ENCODE measurements around the gene TBCA.

DNA sequence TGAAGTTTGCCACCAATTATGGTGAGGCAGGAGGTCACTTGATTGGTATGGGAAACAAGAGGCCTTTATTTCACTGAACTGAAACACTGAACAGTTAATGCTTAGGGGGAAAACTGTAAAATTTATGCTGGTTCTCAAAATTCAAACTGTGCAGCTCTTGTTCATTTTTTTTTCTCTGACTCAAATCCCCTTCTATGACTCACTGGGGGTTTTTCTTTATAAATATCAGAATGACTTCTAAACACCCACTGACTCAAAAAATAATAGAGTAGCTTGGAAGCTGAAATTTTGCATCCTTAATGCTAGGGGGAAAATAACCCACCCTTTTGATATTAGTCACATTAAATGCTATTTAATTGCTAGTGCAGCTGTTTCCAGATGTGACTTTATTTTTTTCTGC lies 113.5 kb downstream of the TBCA start:
- TF ChIP-seq, protein P1, sequence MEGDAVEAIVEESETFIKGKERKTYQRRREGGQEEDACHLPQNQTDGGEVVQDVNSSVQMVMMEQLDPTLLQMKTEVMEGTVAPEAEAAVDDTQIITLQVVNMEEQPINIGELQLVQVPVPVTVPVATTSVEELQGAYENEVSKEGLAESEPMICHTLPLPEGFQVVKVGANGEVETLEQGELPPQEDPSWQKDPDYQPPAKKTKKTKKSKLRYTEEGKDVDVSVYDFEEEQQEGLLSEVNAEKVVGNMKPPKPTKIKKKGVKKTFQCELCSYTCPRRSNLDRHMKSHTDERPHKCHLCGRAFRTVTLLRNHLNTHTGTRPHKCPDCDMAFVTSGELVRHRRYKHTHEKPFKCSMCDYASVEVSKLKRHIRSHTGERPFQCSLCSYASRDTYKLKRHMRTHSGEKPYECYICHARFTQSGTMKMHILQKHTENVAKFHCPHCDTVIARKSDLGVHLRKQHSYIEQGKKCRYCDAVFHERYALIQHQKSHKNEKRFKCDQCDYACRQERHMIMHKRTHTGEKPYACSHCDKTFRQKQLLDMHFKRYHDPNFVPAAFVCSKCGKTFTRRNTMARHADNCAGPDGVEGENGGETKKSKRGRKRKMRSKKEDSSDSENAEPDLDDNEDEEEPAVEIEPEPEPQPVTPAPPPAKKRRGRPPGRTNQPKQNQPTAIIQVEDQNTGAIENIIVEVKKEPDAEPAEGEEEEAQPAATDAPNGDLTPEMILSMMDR (IDR thresholded peaks at IDR 0.05; ENCODE audit: extremely low read depth in 1 of 2, insufficient read depth in 1 of 2, low read depth in 1 of 2, low read length in 2 of 2), result no peak
- TF ChIP-seq POLR2A (IDR thresholded peaks at IDR 0.05; ENCODE audit: low read depth, low read length) (no peak), POLR2AphosphoS5 (IDR thresholded peaks at IDR 0.05; ENCODE audit: insufficient read depth, low read depth, low read length) (no peak), EZH2 (IDR thresholded peaks at IDR 0.05; ENCODE audit: borderline replicate concordance, low read depth, low read length, severe bottlenecking) (no peak), JUN (IDR thresholded peaks at IDR 0.05; ENCODE audit: borderline replicate concordance, insufficient read depth, insufficient read length, low read depth) (no peak), GATA2 (IDR thresholded peaks at IDR 0.05; ENCODE audit: insufficient read depth, insufficient read length, low read depth, low read length) (no peak), FOS (IDR thresholded peaks at IDR 0.05; ENCODE audit: borderline replicate concordance, insufficient read depth, low read length) (no peak), MYC (IDR thresholded peaks at IDR 0.05; ENCODE audit: low read depth, low read length) (no peak)

Data from endothelial cell of umbilical vein (primary cell).